Activated T-cell treated with anti-CD3 and anti-CD28 coated beads, Interleukin-2, amount 50 U/mL, for 72 hours (primary cell): ENCODE data around the gene IPPK. TPM values are rescaled to one million over a fixed set of nuclear protein-coding genes. Genes with fewer than 3 reads are reported as not detected.

ENCODE experiments used
- ATAC-seq, 2 donors: fragments of 150-1000 bp; cut with Tn5 transposase; replicated peaks in 1 of 2; 2 replicates each; pipeline ENCODE4 v1.10.0; 2021; ENCODE audit warnings: moderate library complexity in 2 of 2, mild to moderate bottlenecking in 1 of 2
- DNase-seq, 2 donors: peaks; one replicate each; pipeline ENCODE4 v3.0.0; 2021 to 2022; ENCODE audit warnings: mixed read lengths in 1 of 2
- H3K27ac Mint-ChIP-seq: one replicate; pipeline ENCODE4 v1.8.0; 2022; ENCODE audit warnings: mild to moderate bottlenecking, moderate library complexity, mixed read lengths
- H3K27me3 Mint-ChIP-seq: one replicate; pipeline ENCODE4 v1.8.0; 2022; ENCODE audit warnings: low read depth, mixed read lengths
- H3K36me3 Mint-ChIP-seq, 2 donors: one replicate each; pipeline ENCODE4 v1.8.0; 2022; ENCODE audit warnings: mixed read lengths in 2 of 2, mild to moderate bottlenecking in 1 of 2; ENCODE audit not compliant: insufficient read depth in 2 of 2
- H3K4me1 Mint-ChIP-seq: one replicate; pipeline ENCODE4 v1.8.0; 2022; ENCODE audit warnings: low read depth, mixed read lengths
- H3K4me3 Mint-ChIP-seq, 2 donors: one replicate each; pipeline ENCODE4 v1.8.0; 2022; ENCODE audit warnings: mild to moderate bottlenecking in 2 of 2, mixed read lengths in 2 of 2, moderate library complexity in 2 of 2
- H3K9me3 Mint-ChIP-seq, 2 donors: one replicate each; pipeline ENCODE4 v1.8.0; 2022; ENCODE audit warnings: mixed read lengths in 2 of 2
- total RNA-seq, 2 donors: library from RNA; stranded (reverse); gene quantifications; one replicate each; pipeline ENCODE4 v1.2.3, GENCODE V29; 2022

The IPPK gene
- total RNA-seq, 2 donors from 2014 or later, result 12.2 to 14.9 TPM

- H3K4me1 Mint-ChIP-seq, result peaks cover 5% of the 10 kb centered on the region
- ATAC-seq (no peak), DNase-seq (no peak)
- H3K9me3 Mint-ChIP-seq, result no peaks in the 10 kb centered on the region
- peaks cover 7 to 12% of the 10 kb centered on the region in 2 donors for H3K36me3 Mint-ChIP-seq
- no peak overlapping the region for H3K4me3 Mint-ChIP-seq
- H3K27ac Mint-ChIP-seq, result no peak overlapping the region
- H3K27me3 Mint-ChIP-seq, result no peaks in the 10 kb centered on the region
These were observed 58.2 kb downstream of the IPPK start for GRCh38 chr9:92611621-92612285.

- Mint-ChIP-seq H3K27me3 (no peaks in the 10 kb centered on the region), H3K9me3 (no peaks in the 10 kb centered on the region), H3K36me3 (peaks cover 6% of the 10 kb centered on the region in 2 donors), H3K27ac (no peak overlapping the region), H3K4me1 (peaks cover 5% of the 10 kb centered on the region), H3K4me3 (no peak overlapping the region)
- DNase-seq (no peak), ATAC-seq (no peak)
These were observed 59.2 kb downstream of the IPPK start for GRCh38 chr9:92610470-92611420.

- no peaks in the 10 kb centered on the region for H3K27me3 Mint-ChIP-seq
- DNase-seq (no peak), ATAC-seq (no peak)
- H3K27ac Mint-ChIP-seq, result no peak overlapping the region
- H3K9me3 Mint-ChIP-seq, result no peaks in the 10 kb centered on the region
- no peak overlapping the region for H3K4me3 Mint-ChIP-seq
- H3K4me1 Mint-ChIP-seq, result peaks cover 5% of the 10 kb centered on the region
- H3K36me3 Mint-ChIP-seq, result peaks cover 7 to 10% of the 10 kb centered on the region in 2 donors
These were observed 61.0 kb downstream of the IPPK start for GRCh38 chr9:92608909-92609445.

GRCh38 chr9:92608241-92608908 is 61.6 kb downstream of the IPPK start:
- no peak for ATAC-seq
- Mint-ChIP-seq H3K27me3 (no peaks in the 10 kb centered on the region), H3K27ac (no peak overlapping the region), H3K36me3 (peaks cover 10 to 16% of the 10 kb centered on the region in 2 donors), H3K4me3 (no peak overlapping the region), H3K4me1 (peaks cover 5% of the 10 kb centered on the region), H3K9me3 (peaks cover 3% of the 10 kb centered on the region in 2 donors)
- no peak for DNase-seq

GRCh38 chr9:92607773-92608172 is 62.2 kb downstream of the IPPK start:
- no peak overlapping the region for H3K4me3 Mint-ChIP-seq
- peaks cover 11 to 19% of the 10 kb centered on the region in 2 donors for H3K36me3 Mint-ChIP-seq
- no peak for DNase-seq
- H3K4me1 Mint-ChIP-seq, result peaks cover 5% of the 10 kb centered on the region
- H3K9me3 Mint-ChIP-seq, result peaks cover 3% of the 10 kb centered on the region in 2 donors
- H3K27me3 Mint-ChIP-seq, result no peaks in the 10 kb centered on the region
- H3K27ac Mint-ChIP-seq, result no peak overlapping the region
- no peak for ATAC-seq

- H3K4me1 Mint-ChIP-seq, result peaks cover 5% of the 10 kb centered on the region
- H3K36me3 Mint-ChIP-seq, result peaks cover 11 to 20% of the 10 kb centered on the region in 2 donors
- H3K4me3 Mint-ChIP-seq, result no peak overlapping the region
- H3K9me3 Mint-ChIP-seq, result peaks cover 3 to 4% of the 10 kb centered on the region in 2 donors
- no peaks in the 10 kb centered on the region for H3K27me3 Mint-ChIP-seq
- ATAC-seq (peak; percentile 47 to 57), DNase-seq (no peak)
- no peak overlapping the region for H3K27ac Mint-ChIP-seq
These were observed 62.8 kb downstream of the IPPK start for GRCh38 chr9:92607088-92607487.

GRCh38 chr9:92605224-92605623 is 64.7 kb downstream of the IPPK start:
- no peak for ATAC-seq
- DNase-seq, result no peak
- peaks cover 3 to 5% of the 10 kb centered on the region in 2 donors for H3K9me3 Mint-ChIP-seq
- peaks cover 10 to 19% of the 10 kb centered on the region in 2 donors for H3K36me3 Mint-ChIP-seq
- no peak overlapping the region for H3K27ac Mint-ChIP-seq
- H3K4me3 Mint-ChIP-seq, result no peak overlapping the region
- H3K27me3 Mint-ChIP-seq, result no peaks in the 10 kb centered on the region
- H3K4me1 Mint-ChIP-seq, result peaks cover 5% of the 10 kb centered on the region

- H3K9me3 Mint-ChIP-seq, result peaks cover 3 to 5% of the 10 kb centered on the region in 2 donors
- peaks cover 10 to 19% of the 10 kb centered on the region in 2 donors for H3K36me3 Mint-ChIP-seq
- H3K4me3 Mint-ChIP-seq, result no peak overlapping the region
- ATAC-seq, result no peak
- no peaks in the 10 kb centered on the region for H3K27me3 Mint-ChIP-seq
- DNase-seq, result no peak
- H3K4me1 Mint-ChIP-seq, result peaks cover 5% of the 10 kb centered on the region
- H3K27ac Mint-ChIP-seq, result no peak overlapping the region
These were observed 65.9 kb downstream of the IPPK start for GRCh38 chr9:92603990-92604389.

GRCh38 chr9:92603100-92603499 is 66.8 kb downstream of the IPPK start:
- Mint-ChIP-seq H3K27ac (no peak overlapping the region), H3K4me1 (peaks cover 5% of the 10 kb centered on the region), H3K4me3 (no peak overlapping the region), H3K36me3 (peaks cover 10 to 19% of the 10 kb centered on the region in 2 donors), H3K9me3 (peaks cover 3 to 5% of the 10 kb centered on the region in 2 donors), H3K27me3 (no peaks in the 10 kb centered on the region)
- ATAC-seq, result no peak
- no peak for DNase-seq

GRCh38 chr9:92602413-92602812 is 67.5 kb downstream of the IPPK start:
- peaks cover 3 to 5% of the 10 kb centered on the region in 2 donors for H3K9me3 Mint-ChIP-seq
- H3K4me3 Mint-ChIP-seq, result no peak overlapping the region
- no peak for DNase-seq
- peaks cover 10 to 19% of the 10 kb centered on the region in 2 donors for H3K36me3 Mint-ChIP-seq
- no peak overlapping the region for H3K27ac Mint-ChIP-seq
- peaks cover 5% of the 10 kb centered on the region for H3K4me1 Mint-ChIP-seq
- H3K27me3 Mint-ChIP-seq, result no peaks in the 10 kb centered on the region
- no peak for ATAC-seq

GRCh38 chr9:92601451-92601850 is 68.5 kb downstream of the IPPK start:
- Mint-ChIP-seq H3K27ac (no peak overlapping the region), H3K4me3 (no peak overlapping the region), H3K36me3 (peaks cover 10 to 19% of the 10 kb centered on the region in 2 donors), H3K4me1 (no peaks in the 10 kb centered on the region), H3K27me3 (no peaks in the 10 kb centered on the region), H3K9me3 (peaks cover 3 to 5% of the 10 kb centered on the region in 2 donors)
- no peak for DNase-seq
- no peak for ATAC-seq

GRCh38 chr9:92600462-92601261 is 69.3 kb downstream of the IPPK start:
- Mint-ChIP-seq H3K27ac (no peak overlapping the region), H3K9me3 (peaks cover 3 to 5% of the 10 kb centered on the region in 2 donors), H3K4me3 (no peak overlapping the region), H3K36me3 (peaks cover 10 to 19% of the 10 kb centered on the region in 2 donors), H3K4me1 (no peaks in the 10 kb centered on the region), H3K27me3 (no peaks in the 10 kb centered on the region)
- DNase-seq (no peak), ATAC-seq (no peak)
